NT2/D1 (cell line): ENCODE measurements around the gene CDC42EP1.

Experiments used
- DNase-seq: peaks from one replicate; pipeline ENCODE4 v3.0.0-alpha.2; 2011; ENCODE audit warnings: low read depth, low spot score
- H3K27me3 ChIP-seq: 2 replicates; pipeline ENCODE4 v1.6.0; 2011; ENCODE audit warnings: mild to moderate bottlenecking; ENCODE audit not compliant: insufficient read length, insufficient read depth
- H3K36me3 ChIP-seq: 2 replicates; pipeline ENCODE4 v1.6.1; 2011; ENCODE audit warnings: mild to moderate bottlenecking, low read length, mixed read lengths; ENCODE audit not compliant: insufficient read depth, insufficient read length
- H3K4me1 ChIP-seq: 2 replicates; pipeline ENCODE4 v1.5.1; 2011; ENCODE audit not compliant: insufficient read depth, insufficient read length
- H3K4me3 ChIP-seq: 2 replicates; pipeline ENCODE4 v1.5.1; 2011; ENCODE audit warnings: low read depth; ENCODE audit not compliant: insufficient read length
- H3K9ac ChIP-seq: 2 replicates; pipeline ENCODE4 v1.6.0; 2011; ENCODE audit warnings: low read depth; ENCODE audit not compliant: insufficient read length
- H3K9me3 ChIP-seq: 2 replicates; pipeline ENCODE4 v1.5.1; 2011; ENCODE audit warnings: mild to moderate bottlenecking, low read length; ENCODE audit not compliant: insufficient read depth
- SUZ12 ChIP-seq: IDR thresholded peaks from 2 replicates; pipeline ENCODE4 v1.6.1; 2011; ENCODE audit not compliant: insufficient read length, insufficient read depth; ENCODE audit errors: extremely low read depth
- YY1 ChIP-seq: IDR thresholded peaks from 2 replicates; pipeline ENCODE4 v1.6.1; 2011; ENCODE audit not compliant: insufficient read length, insufficient read depth
- ZNF274 ChIP-seq: IDR thresholded peaks from 2 replicates; pipeline ENCODE4 v1.6.1; 2011; ENCODE audit warnings: mild to moderate bottlenecking, low read depth, low read length

CDC42EP1 gene

GRCh38 chr22:37568448-37569008, 8.2 kb downstream of the CDC42EP1 start:
- peak overlapping the region; percentile 32 for H3K9ac ChIP-seq
- H3K4me3 ChIP-seq = no peak overlapping the region
- TF ChIP-seq SUZ12 = no peak
- no peak for TF ChIP-seq YY1
- TF ChIP-seq ZNF274 = no peak
- no peaks in the 10 kb centered on the region for H3K27me3 ChIP-seq
- H3K4me1 ChIP-seq = peaks cover 17% of the 10 kb centered on the region
- DNase-seq = no peak
- H3K9me3 ChIP-seq = no peaks in the 10 kb centered on the region
- peaks cover 46% of the 10 kb centered on the region for H3K36me3 ChIP-seq

DNA sequence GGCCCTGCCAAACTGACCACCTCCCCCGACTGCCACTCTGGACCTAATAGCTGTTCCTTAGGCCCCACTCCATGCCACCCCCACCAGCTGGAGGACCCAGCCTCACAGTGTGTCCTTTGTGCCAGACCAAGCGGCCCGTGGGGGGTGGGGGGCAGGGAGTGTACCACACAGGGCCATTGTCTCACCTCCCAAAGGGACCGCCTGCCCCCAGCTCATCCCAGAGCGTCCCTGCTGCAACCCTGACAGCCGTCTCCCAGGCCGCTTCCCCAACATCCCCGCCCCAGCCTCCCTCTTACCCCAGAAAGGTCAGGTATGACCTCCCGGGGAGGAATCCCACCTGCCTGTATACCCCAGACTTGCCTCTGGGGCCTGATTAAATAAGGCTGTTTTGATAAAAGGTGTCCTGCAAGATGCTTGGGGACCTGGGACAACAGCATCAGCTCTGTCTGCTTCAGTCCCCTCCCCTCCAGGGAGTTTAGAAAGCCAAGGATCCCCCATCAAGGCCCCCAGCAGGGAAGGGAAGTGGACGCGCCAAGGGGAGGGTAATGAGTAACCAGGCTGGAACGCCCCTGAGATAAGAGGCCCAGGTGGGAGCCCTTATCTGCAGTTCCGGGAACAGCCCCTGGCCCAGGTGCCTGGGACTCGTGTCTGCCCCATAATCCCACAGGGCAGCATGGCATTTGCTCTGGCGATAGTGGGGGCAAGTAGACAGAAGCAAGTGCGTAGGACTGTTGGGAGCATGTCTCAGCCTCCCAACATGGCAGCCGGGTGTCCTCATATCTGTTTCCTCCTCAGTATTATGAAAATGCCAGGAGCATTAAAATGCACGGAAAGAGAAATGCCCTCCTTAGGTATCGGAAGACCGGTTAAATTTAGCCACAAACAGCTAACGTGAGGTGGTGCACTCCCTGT, 9.0 kb downstream of the CDC42EP1 start:
- peaks cover 39% of the 10 kb centered on the region for H3K36me3 ChIP-seq
- TF ChIP-seq SUZ12 (no peak), ZNF274 (no peak), YY1 (no peak)
- peak overlapping the region; percentile 32 for H3K9ac ChIP-seq
- no peak for DNase-seq
- H3K9me3 ChIP-seq = no peaks in the 10 kb centered on the region
- no peak overlapping the region for H3K4me3 ChIP-seq
- H3K4me1 ChIP-seq = peaks cover 10% of the 10 kb centered on the region
- H3K27me3 ChIP-seq = no peaks in the 10 kb centered on the region

- Histone ChIP-seq H3K27me3 (no peaks in the 10 kb centered on the region), H3K9me3 (no peaks in the 10 kb centered on the region), H3K4me1 (peaks cover 7% of the 10 kb centered on the region), H3K36me3 (peaks cover 36% of the 10 kb centered on the region), H3K4me3 (no peak overlapping the region), H3K9ac (no peak overlapping the region)
- no peak for DNase-seq
- no peak for TF ChIP-seq SUZ12
- TF ChIP-seq YY1 = no peak
- no peak for TF ChIP-seq ZNF274
Measured at GRCh38 chr22:37569921-37570660, 9.8 kb downstream of the CDC42EP1 start.

GRCh38 chr22:37570661-37570976, 10.3 kb downstream of the CDC42EP1 start:
- Histone ChIP-seq H3K4me3 (no peak overlapping the region), H3K9ac (no peak overlapping the region), H3K27me3 (no peaks in the 10 kb centered on the region), H3K4me1 (peaks cover 7% of the 10 kb centered on the region), H3K36me3 (peaks cover 36% of the 10 kb centered on the region), H3K9me3 (no peaks in the 10 kb centered on the region)
- TF ChIP-seq ZNF274 = no peak
- no peak for TF ChIP-seq YY1
- TF ChIP-seq SUZ12 = no peak
- DNase-seq = no peak

GRCh38 chr22:37571258-37571991, 11.1 kb downstream of the CDC42EP1 start:
- peaks cover 5% of the 10 kb centered on the region for H3K4me1 ChIP-seq
- no peak overlapping the region for H3K9ac ChIP-seq
- H3K36me3 ChIP-seq = peaks cover 28% of the 10 kb centered on the region
- H3K27me3 ChIP-seq = no peaks in the 10 kb centered on the region
- TF ChIP-seq YY1 = no peak
- no peak for TF ChIP-seq ZNF274
- TF ChIP-seq SUZ12 = no peak
- DNase-seq = no peak
- no peaks in the 10 kb centered on the region for H3K9me3 ChIP-seq
- no peak overlapping the region for H3K4me3 ChIP-seq

- Histone ChIP-seq H3K27me3 (no peaks in the 10 kb centered on the region), H3K4me3 (no peak overlapping the region), H3K36me3 (peaks cover 23% of the 10 kb centered on the region), H3K9ac (no peak overlapping the region), H3K9me3 (no peaks in the 10 kb centered on the region), H3K4me1 (peaks cover 5% of the 10 kb centered on the region)
- TF ChIP-seq SUZ12 = no peak
- no peak for TF ChIP-seq ZNF274
- DNase-seq = no peak
Measured at GRCh38 chr22:37571992-37572373, 11.7 kb downstream of the CDC42EP1 start.
